T follicular helper cell (primary cell): ENCODE measurements around the gene DENND6B.
"Not testable (repeated sequence)": the region's sequence is repeated elsewhere in the genome, so short reads cannot be mapped to it uniquely, and the experiment has no call there.

Experiments
- DNase-seq: peaks from one replicate; pipeline ENCODE4 v3.0.0-alpha.2; 2020; ENCODE audit warnings: low read depth
- total RNA-seq, 2 experiments: gene quantifications; one replicate each; lab custom pipeline; 2026; lab: John Stamatoyannopoulos, UW

DENND6B gene
- 1.4 to 8.0 reads per million in 2 experiments for total RNA-seq

DNA sequence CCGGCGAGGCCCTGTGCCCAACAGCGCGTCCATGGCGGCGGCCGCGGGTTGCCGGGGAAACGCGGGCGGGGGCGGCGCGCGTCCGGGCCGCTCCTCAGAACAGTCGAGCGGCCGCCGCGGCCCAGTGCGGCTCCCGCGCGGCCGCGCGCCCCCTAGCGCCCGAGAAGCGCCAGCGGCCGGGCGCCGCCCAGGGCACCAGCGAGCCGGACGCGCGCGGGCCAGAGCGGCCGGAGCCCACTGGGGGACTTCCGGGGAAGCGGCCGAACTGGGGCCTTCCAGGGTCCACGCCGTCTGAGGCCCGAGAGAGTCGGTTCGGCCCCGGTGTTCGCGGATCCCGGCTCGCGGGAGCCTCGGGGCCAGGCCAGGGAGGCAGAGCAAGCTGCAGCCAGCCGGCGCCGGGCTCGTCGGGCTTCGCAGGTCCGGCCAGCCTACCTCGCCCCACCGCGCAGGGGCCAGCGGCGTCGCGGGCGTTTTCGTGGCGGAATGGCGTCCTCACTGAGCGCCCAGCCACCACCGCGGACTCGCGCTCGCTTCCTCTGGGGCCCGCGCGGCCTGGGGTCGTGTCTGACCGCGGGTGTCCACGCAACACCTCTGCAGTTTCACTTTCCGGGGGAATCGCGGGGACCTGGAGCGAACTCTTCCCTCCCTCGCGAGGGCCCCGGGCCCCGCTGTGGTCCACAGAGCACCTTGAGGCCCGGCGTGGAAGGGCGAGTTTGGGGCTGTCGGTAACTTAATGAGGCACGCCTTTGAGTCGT lies at the start of gene DENND6B:
DENND6B (minus strand) TSS at position 57 of the 755 bp plus-strand sequence; CDS start at position 33, 24 bp downstream.
- DNase-seq: peak; percentile 42

DNA sequence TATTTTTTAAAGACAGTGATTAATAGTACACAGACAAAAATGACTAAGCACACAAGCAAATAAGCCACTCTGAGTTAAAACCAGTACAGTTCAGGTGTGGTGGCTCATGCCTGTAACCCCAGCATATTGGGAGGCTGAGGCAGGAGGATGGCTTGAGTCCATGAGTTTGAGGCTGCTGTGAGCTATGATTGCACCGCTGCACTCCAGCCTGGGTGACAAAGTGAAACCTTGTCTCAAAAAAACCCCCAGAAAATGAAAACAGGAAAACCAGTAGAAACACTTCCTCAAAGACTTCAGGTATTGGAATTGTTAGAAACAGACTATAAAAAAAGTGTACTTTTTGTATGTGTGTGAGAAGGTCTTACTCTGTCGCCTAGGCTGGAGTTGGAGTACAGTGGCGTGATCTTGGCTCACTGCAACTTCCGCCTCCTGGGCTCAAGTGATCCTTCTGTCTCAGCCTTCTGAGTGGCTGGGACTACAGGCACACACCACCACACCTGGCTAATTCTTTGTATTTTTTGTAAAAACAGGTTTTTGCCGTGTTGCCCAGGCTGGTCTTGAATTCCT lies 49.4 kb upstream of the DENND6B start:
- DNase-seq: no peak

GRCh38 chr22:50371101-50371648 lies 44.4 kb upstream of the DENND6B start:
- no peak for DNase-seq

- no peak for DNase-seq
These were observed 41.1 kb upstream of the DENND6B start for GRCh38 chr22:50367778-50368500.

GRCh38 chr22:50363803-50364194 lies 37.0 kb upstream of the DENND6B start:
- DNase-seq: not testable (repeated sequence)

- no peak for DNase-seq
These were observed 36.5 kb upstream of the DENND6B start for GRCh38 chr22:50363166-50363802.

DNA sequence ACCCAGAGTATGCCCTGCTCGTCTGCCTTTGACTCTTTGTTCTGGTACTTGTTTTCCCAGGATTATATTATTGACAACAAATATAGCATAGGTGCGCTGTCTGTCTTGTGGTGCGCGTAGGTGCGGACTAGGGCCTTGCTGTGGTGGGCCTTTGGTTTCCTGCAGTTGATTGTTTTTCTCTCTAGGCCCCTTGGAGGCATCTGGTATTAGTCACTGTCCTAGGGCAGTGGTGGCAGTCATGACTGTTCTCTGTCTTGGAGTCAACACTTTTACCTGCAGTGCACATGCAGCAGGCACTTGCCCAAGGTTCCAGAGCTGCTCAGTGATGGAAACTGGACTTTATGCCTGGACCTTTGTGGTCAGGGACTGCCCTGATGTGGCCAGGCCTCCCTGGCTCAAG lies 34.9 kb upstream of the DENND6B start:
- no peak for DNase-seq

- DNase-seq: no peak
These were observed 34.4 kb upstream of the DENND6B start for GRCh38 chr22:50361222-50361621.

- no peak for DNase-seq
These were observed 33.8 kb upstream of the DENND6B start for GRCh38 chr22:50360578-50360977.

GRCh38 chr22:50357756-50358155 lies 30.9 kb upstream of the DENND6B start:
- no peak for DNase-seq

DNA sequence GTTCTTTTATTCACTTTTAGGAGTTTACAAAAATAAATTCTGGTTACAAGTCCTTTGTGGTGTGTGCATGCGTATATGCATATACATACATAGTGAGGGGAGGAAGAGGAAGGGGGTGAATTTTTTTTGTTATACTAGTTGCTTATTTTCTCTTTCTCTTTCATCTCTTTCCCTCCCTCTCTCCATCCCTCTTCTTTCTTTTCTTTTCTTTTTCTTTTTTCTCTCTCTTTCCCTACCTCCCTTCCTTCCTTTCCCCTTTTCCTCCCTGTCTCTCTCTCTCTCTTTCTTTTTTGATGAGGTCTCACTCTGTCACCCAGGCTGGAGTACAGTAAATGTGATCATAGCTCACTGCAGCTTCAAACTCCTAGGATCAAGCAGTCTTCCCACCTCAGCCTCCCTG lies 30.4 kb upstream of the DENND6B start:
- DNase-seq: no peak

DNA sequence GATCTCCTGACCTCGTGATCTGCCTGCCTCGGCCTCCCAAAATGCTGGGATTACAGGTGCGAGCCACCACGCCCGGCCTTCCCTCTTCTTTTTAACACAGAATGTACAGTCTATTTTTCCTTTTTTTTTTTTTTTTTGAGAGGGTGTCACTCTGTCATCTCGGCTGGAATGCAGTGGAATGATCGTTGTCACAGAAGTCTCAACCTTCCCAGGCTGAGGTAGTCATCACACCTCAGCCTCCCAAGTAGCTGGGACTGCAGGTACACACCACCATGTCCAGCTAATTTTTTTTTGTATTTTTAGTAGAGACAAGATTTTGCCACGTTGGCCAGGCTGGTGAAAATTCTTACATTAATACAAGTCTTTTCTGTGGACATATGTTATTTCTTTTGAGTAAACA lies 29.4 kb upstream of the DENND6B start:
- DNase-seq: no peak

DNA sequence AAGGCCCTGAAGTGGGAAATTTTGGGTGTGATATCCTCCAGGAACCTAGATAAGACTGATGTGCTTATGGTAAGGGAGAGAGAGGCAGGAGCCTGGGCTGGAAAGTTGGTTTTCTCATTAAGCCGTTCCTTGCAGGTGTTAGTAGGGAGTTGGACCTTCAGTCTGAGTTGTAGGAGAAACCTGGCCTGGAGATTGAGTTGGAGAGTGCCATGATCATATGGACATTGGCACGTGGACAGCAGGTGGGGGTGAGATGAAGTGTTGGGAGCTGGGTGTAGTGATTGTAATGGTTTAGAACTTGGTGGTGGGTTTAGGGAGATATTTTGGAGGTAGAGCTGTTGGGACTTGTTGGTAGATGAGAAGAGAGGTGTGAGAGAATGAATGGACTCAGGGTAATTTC lies 21.2 kb upstream of the DENND6B start:
- DNase-seq: no peak

DNA sequence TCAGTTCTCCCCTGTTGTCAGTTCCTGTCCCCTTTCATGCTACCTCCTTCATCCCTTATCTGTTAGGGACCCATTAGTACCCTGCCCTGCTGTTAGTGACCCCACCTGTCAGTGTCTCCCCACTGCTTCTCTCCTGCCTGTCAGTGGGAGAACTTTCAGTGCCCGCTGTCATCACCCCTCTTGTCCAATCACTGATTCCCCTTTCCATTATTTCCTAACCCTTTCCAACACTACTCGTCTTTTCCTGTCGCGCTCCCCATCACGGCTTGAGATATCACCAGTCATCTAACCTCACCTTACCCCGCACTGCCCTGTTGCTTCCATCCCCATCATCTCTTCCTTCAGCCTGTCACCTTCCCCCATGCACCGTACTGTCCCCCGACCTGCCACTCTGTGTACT lies 20.3 kb upstream of the DENND6B start:
- no peak for DNase-seq

DNA sequence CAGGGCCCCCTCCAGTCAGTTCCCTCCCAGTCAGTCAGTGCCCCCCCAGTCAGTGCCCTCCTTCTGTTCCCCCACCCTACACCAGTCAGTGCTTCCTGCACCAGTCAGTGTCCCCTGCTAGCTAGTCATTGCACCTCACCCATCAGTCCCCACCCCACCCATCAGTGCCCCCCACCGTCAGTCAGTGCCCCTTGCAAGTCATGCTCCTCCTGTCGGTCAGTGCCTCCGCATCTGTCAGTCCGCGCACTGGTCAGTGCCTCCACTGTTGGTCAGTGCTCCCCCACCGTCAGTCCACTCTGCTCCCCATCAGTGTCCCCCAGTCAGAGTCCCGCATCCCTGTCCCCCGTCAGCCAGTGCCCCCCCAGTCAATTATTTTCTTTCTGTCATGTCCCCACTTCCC lies 19.7 kb upstream of the DENND6B start:
- DNase-seq: no peak

DNA sequence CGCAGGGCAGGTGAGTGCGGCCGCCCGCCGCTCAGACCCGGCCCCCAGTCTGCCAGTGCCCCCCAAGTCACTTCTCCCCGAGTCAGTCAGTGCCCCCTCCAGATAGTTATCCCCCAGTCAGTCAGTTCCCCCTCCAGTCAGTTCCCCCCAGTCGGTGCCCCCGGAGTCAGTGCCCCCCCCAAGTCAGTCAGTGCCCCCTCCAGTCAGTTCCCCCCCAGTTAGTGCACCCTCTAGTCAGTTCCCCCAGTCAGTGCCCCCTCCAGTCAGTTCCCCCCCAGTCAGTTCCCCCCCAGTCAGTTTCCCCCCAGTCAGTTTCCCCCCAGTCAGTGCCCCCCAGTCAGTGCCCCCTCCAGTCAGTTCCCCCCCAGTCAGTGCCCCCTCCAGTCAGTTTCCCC lies 16.7 kb upstream of the DENND6B start:
- DNase-seq: no peak

- DNase-seq: peak; percentile 82
These were observed 16.1 kb upstream of the DENND6B start, which contains the start of gene PPP6R2 for GRCh38 chr22:50342651-50343540. Gene PPP6R2, plus strand, starts transcription at chr22:50343327. Its CDS starts 50,582 bp downstream, at chr22:50393909.

GRCh38 chr22:50341977-50342650 lies 15.3 kb upstream of the DENND6B start:
- DNase-seq: peak; percentile 82

- DNase-seq: no peak
These were observed 13.4 kb upstream of the DENND6B start for GRCh38 chr22:50339945-50340879.
